HTR-8/SVneo (cell line): ENCODE measurements around the gene HIVEP1.
"Not testable (repeated sequence)": the region's sequence is repeated elsewhere in the genome, so short reads cannot be mapped to it uniquely, and the experiment has no call there.

Experiments
- DNase-seq: peaks from one replicate; pipeline ENCODE4 v3.0.0; 2011; ENCODE audit warnings: low spot score, mixed read lengths; ENCODE audit not compliant: insufficient read length
- FAIRE-seq: peaks from 2 replicates; lab custom pipeline; 2011; peaks lifted over from hg19 to GRCh38; lab: Jason Lieb, UNC

Gene HIVEP1

DNA sequence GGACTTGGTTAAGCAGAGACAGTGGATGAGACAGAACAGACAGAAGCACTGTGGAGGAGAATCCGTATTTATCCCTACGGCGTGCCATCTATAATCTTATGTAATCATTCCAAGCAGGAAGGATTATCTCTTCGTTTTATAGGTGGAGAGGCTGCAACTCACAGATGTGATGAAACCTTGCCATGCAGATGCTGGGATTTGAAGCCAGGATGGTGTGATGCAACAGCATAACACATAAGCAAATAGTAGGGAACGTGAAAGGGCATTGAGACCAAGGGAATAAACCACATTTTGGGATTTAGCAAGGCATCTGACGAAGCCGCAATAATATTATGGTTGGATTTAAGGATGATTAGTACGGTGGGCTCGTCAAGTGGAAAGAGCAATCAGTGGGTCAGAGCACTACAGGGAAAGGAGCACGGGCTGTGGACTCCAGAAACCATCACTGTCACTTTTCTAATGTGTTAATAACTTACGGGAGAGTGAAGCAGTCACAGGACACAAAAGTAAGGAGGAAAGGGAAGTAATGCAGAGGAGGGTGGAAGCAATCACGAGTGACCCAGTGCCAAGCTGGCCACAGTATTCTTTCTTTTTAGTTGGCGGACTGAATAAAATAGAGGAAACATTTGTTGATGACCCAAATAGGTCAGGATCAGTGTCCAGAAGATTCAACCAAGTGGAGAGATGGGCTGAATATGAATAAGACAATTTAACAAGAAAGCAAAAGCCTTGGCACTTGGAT lies 158.4 kb downstream of the HIVEP1 start:
- no peak for FAIRE-seq
- DNase-seq = no peak

DNA sequence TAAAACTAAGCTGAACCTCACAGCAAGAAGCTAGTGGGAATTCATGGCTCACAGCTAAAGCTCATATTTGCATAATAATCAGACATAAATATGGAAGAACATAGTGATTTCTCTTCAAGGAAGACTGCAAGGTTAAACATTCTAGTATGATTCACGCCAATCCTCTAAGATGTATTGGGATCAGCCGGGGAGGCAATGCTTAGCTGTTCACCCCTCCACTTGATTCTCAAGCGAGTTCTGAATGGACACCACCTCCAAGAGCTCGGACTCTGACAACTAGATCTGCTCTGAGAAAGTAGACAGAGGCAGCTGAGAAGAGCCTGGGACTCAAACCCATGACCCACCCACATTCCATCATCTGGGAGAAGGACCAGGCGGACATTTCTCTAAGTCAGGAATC lies 159.6 kb downstream of the HIVEP1 start:
- no peak for FAIRE-seq
- DNase-seq = no peak

DNA sequence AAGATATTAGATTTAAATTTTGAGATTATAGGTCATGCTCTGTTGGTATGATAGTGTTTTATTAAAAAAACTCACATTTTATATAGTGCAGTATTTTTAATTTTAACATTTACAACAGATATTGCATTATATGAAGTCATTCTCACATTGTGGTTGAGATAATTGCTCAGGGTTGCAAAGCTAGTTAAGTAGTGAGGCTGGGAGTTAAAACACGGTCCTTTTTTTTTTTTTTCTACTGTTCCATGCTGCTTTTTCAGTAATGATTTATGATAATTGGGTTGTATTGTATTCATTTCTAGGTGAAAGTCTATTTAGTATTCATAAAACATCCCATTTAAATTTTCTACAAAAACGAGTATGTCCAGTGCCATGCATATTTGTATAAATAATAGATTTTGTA lies 160.5 kb downstream of the HIVEP1 start:
- FAIRE-seq (no peak), DNase-seq (no peak)

DNA sequence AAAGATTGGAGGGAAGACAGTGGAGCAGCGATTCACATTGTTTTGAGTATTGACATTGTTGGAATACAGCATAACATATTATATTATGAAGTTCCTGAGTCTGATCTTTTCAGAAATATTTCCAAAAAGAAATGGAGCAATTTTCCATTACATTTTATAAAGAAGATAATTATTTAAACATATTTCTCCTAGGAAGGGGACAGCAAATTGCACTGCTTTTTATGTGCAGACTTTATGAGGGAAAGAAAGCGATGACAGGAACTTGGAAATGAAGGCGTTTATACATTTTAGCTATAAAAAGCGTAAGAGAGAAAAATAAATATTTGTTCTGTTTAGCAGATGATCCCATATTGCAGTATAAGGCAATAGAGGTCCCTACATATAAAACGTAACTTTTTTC lies 161.1 kb downstream of the HIVEP1 start:
- FAIRE-seq = no peak
- no peak for DNase-seq

DNA sequence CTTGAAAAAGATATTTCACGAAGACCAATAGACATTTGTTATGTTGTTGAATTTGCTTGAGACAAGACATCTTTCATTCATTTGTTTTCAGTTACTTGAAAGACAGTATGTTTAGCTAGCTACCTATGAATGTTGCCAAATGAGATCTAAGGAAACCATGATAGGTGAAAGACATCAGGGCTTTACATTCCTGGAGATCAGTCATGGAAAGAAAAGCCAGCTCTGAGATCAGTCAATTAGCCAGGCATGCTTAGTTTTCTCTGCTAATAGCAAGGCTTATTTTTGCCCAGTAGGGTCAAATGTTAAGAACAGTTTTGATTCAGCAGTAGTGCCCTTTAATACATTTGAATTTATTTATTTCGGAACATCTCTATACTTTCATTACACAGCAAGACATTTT lies 161.5 kb downstream of the HIVEP1 start:
- FAIRE-seq = no peak
- no peak for DNase-seq

DNA sequence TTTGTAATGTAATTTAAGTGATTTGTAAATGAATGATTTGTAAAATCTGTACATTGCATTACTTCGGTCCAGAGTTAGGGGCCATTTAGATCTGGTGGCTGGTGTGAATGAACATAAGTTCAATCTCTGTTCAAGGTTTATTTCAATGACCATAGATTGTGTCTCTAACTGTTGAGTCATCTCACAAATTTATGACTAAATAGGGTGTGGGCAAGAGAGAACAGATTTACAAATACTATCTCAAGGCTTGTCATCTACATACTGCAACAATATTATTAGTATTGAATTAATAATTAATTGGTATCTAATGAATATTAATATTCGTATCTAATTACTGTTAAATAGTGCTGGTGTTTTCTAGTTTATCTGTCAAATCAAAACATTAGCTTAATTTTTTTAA lies 162.8 kb downstream of the HIVEP1 start:
- FAIRE-seq (no peak), DNase-seq (no peak)

DNA sequence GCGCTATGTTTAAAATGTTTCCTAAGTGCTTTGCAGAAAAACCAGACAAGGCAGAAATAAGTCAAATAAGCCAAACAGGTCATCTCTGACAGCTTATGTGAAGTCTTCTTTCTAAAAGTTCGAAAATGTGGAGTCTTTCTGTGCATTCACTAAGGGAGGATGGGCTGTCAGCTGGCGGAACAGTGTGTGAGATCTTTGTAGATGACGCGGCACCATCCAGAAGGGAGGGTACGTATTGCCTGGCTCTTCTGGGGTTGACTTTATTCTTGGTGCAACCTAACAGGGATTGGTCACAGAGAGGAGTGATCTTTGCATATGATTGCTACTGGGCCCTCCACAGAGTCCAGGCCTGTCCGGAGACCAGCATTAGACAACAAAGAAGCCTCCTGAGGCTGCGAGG lies 163.5 kb downstream of the HIVEP1 start:
- no peak for FAIRE-seq
- DNase-seq = no peak

DNA sequence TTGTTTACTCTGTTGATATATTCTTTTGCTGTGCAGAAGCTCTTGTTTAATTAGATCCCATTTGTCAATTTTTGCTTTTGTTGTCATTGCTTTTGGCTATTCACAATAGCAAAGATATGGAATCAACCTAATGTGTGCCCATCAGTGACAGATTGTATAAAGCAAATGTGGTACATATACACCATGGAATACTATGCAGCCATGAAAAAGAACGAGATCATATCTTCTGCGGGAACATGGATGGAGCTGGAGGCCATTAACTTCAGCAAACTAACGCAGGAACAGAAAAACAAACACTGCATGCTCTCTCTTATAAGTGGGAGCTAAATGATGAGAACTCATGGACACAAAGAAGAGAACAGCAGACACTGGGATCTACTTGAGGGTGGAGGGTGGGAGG lies 164.7 kb downstream of the HIVEP1 start:
- not testable (repeated sequence) for DNase-seq
- peak; percentile 9 for FAIRE-seq

DNA sequence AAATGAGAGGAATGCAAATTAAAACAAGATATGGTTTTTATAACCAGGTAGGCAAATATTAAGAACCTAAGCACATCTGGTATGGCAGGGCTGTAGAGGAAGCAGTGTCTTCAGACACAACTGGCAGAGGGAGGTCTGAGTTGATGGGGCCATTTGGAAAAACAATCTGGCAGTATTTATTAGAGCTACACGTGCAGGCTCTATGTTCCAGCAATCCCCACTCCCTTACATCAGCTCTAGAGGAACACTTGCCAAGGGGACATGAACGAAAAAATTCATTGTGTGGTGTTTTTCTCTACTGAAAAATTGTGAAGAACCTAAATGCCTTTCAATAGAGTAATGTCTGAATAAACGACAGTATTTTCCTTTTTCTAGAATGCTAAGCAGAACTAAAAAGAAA lies 166.4 kb downstream of the HIVEP1 start:
- no peak for FAIRE-seq
- DNase-seq = no peak

DNA sequence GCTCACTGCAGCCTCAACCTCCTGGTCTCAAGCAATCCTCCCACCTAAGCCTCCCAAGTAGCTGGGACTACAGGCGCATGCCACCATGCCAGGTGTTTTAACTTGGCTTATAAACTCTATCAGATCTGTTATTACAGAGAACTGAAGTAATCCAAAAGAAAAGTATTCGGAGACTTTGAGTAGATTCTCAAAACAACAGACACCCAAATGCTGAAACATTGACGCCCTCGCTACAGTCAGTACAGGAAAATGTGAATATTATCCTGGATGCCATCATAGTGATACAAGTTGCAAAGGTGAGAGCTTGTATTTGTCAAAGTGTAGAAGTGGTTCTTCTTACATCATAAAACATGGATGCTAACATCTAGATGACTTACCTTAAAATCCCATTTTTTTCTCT lies 169.4 kb downstream of the HIVEP1 start:
- FAIRE-seq (no peak), DNase-seq (no peak)

DNA sequence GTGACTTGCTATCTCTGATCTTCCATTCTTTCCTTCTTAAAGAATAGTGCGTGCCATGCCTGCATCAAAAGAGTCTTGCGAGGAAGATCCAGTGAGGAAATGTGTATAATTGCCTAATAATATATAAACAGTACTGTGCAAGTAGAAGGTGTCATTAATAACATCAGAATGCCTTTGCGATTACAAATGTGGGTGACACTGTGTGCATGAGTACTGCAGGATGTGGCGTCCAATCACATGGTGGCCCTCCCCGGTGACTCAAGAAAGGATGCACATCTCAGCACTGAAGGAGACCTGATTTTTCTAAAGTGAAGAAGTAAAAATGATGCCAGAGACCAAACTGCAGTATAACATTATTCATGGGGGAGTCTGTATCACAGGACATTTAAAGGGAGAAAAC lies 170.6 kb downstream of the HIVEP1 start:
- no peak for DNase-seq
- FAIRE-seq = no peak

DNA sequence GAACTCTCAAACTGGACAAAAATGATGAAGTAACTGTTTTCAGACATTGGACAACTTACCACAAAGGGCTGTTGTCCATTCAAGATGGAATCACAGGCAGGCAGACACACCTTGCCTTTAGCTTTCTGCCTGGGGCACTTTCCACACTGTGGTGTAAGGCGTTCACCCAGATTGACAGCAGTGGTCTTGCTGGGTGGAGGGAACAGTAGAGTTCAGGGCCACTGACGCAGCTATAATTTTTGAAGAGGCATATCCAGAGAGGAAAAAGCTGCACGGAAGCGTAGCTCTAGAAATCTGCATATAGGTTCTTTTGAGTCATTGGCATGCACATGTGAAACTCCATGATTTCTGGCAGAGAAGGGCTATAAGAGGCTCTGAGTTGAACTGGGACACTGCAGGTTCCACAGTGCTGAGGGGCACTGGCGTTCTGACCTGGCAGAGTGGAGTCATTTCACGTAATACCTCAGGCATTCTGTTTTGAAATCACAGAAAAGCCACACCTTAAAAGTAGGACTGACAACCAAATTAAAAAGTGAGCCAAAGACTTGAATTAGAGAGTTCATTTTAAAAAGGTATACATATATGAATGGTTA lies 173.1 kb downstream of the HIVEP1 start:
- FAIRE-seq (no peak), DNase-seq (no peak)

DNA sequence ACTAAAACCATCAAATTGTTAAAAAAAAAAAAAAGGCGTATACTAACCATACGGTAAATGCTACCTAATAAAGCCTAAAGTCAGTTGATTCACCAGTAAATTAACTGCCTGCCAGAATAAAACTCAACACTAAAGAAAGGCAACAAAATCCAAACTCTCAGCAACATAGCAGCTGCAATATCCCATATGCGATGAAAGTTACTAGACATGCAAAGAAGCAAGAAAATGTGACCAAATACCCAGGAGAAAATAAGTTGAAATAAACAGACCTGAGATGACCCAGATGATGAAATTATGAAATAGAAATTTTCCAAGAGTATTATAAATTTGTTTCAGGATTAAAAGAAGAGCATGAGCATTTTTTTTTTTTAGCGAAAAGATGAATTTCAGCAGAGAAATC lies 174.4 kb downstream of the HIVEP1 start:
- DNase-seq (no peak), FAIRE-seq (no peak)

DNA sequence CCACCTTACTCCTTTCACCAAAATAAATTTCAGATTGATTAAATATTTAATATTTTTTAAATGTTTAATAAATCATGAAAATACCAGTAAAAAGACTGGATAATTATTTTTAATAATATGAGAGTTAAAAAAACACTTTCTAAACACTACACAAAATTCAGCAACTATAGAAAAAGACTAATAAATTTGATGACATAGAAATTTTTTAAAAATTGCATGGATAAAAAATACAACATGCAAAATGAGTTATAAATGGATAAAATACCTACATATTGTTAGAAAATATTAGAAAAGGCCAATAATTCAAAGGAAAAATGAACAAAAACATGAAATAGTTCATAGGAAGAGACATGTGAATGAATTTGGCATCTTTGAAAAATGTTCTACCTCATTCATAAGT lies 177.0 kb downstream of the HIVEP1 start:
- no peak for DNase-seq
- FAIRE-seq = no peak

DNA sequence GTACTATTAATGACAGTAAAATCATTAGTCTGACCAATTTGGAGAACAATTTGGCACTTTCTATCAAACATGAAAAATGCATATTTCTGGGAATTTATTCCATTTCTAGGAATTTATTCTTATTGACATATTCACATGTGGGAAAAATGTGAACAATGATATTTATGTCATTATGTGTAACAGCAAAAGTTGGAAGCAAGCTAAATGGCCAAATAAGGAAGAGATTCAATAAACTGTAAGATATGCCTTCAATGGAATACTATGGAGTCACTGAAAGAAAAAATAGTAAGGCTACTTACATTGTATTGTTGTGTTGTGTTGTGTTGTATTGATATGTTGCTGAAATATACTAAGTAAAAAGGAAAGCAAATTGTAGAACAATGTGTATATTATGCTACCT lies 177.5 kb downstream of the HIVEP1 start:
- DNase-seq = no peak
- no peak for FAIRE-seq

DNA sequence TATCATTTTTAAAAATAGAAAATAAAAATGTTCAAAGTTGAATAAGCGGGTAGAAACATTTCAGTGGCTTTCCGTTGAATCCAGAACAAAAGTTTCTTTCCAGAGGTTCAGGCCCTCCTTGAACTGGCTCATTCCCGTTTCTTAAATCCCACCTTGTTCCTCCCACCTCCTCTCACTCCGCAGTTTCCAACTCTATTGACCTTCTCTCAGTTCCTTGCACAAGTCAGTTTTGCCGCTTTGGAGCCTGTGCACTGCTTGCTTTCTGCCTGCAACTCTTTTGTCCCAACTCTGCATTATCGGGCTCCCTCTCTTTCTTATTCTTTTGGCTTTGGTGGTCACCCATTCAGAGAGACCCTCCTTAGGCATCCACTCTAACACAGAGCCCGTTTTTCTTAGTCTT lies 178.1 kb downstream of the HIVEP1 start:
- DNase-seq (no peak), FAIRE-seq (no peak)

DNA sequence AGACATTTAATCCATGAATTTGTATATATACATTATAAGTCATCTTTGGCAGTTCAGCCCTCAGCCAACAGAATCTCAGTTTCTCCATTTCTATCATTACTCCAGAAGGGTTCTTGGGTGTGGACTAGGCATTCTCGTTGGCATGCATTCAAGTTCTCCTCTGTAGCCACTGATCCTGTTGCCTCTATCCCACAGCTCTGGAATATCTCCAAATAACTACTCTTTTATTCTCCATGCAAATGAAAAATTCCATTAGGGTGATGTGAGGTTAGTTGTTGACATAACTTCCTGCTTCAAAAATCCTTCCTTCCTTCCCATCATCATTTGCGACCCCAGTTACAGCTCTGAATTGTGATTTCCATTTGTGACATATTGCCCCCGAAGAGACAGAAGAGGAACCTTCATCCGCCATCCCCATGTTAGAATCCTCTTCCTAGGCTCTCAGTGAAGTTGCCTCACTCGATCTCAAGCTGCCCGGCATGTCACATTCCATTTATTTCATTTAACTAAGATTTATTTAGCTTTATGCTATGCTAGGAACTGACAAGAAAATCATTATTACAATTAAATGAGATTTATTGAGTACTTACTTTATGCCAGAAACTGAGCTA lies 184.3 kb downstream of the HIVEP1 start:
- DNase-seq (peak; percentile 14), FAIRE-seq (no peak)

DNA sequence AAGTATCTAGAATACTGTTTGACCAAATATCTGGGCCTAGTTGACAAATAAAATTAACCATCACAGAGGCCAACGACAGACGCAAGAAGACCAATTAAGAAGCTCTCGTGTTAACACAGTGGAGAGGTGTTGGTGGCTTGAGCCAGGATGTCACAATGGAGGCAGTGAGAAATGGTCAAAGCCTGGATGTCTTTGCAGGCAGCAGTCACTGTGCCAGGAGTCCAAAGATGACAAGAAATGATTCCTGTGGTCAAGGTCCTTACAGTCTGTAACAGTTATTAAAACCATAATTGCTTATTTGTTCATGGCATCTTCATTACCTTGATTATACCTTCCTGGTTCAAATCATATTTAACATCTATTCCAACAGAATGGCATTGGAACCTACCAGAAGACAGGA lies 186.7 kb downstream of the HIVEP1 start:
- no peak for FAIRE-seq

DNA sequence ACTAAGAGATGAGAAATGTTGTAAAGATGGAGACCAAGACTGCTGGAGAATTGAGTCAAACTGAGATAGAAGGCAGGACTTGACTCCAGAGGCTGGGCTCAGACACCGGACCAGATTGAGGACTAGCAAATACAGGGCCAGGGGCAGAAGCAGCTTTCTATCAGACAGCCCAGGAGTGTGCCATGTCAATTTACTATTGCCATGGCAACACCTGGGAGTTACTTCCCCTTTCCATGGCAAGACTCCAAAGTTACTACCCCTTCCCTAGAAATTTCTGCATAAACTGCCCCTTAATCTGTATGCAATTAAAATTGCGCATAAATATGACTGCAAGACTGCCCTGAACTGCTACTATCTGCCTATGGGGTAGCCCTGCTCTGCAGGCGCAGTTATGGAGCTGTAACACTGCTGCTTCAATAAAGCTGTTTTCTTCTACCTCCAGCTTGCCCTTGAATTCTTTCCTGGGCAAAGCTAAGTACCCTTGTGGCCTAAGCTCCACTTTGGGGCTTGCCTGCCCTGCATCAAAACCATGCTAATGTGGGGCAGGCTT lies 188.0 kb downstream of the HIVEP1 start:
- DNase-seq (no peak), FAIRE-seq (no peak)

More for the DNA sequence above, 186.7 kb downstream of the HIVEP1 start:
- no peak for DNase-seq

DNA sequence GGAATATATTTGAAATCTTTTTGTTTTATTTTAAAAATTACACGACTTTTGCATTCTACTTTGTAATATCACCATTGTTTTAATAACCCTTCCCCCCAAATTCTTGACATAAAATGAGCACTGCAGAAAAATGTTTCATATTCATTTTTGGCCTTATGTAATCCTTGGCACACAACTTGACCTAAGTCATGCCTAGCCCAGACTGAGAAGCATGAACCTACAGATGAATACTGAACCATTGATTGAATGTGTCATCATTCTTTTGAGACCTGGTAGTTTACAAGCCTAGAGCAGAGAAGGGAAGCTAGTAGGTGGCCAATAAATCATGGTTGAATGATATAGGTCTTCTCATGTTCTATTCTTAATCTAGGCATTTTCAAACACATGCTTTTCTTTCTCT lies 188.6 kb downstream of the HIVEP1 start:
- DNase-seq (no peak), FAIRE-seq (no peak)

DNA sequence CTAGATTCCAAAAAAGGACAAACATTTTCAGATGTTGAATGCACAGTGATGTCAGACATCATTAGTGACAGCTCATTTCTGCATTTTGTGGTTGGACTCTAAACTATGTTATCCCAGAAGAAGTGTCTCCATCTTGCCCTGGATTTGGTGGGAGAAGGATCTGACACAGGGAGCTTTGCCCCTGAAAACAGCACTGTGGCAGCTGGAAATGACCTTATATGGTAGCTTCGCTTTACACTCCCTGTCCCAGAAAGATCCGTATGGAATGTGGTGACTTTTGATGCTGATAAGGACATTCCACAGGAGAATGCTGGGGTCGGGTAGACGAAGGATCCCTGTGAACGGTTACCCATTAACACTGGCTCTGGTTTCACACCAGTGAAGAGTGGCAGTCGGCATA lies 190.9 kb downstream of the HIVEP1 start:
- FAIRE-seq (no peak), DNase-seq (peak; percentile 40)
